LNCaP clone FGC (cell line): ENCODE results near the gene SCN2B.
A peak's percentile ranks its signal among the peaks of the same experiment; 100 is the strongest.
"Not testable (repeated sequence)": the region's sequence is repeated elsewhere in the genome, so short reads cannot be mapped to it uniquely, and the experiment has no call there.

Experiments used
- DNase-seq: peaks from one replicate; pipeline ENCODE4 v3.0.0-alpha.2; 2011; ENCODE audit warnings: low read depth
- H3K4me3 ChIP-seq: 2 replicates; pipeline ENCODE4 v1.5.1; 2011; ENCODE audit warnings: mild to moderate bottlenecking, low read depth, low read length, control low read depth
- TF ChIP-seq, protein P1 (sequence below): IDR thresholded peaks from 2 replicates; pipeline ENCODE4 v1.5.1; 2012; ENCODE audit warnings: mild to moderate bottlenecking; ENCODE audit not compliant: control insufficient read depth, insufficient read depth; ENCODE audit errors: extremely low read depth

SCN2B gene

GRCh38 chr11:118200901-118201680 lies 24.7 kb upstream of the SCN2B start:
- TF ChIP-seq, protein P1, sequence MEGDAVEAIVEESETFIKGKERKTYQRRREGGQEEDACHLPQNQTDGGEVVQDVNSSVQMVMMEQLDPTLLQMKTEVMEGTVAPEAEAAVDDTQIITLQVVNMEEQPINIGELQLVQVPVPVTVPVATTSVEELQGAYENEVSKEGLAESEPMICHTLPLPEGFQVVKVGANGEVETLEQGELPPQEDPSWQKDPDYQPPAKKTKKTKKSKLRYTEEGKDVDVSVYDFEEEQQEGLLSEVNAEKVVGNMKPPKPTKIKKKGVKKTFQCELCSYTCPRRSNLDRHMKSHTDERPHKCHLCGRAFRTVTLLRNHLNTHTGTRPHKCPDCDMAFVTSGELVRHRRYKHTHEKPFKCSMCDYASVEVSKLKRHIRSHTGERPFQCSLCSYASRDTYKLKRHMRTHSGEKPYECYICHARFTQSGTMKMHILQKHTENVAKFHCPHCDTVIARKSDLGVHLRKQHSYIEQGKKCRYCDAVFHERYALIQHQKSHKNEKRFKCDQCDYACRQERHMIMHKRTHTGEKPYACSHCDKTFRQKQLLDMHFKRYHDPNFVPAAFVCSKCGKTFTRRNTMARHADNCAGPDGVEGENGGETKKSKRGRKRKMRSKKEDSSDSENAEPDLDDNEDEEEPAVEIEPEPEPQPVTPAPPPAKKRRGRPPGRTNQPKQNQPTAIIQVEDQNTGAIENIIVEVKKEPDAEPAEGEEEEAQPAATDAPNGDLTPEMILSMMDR: no peak
- DNase-seq: no peak
- H3K4me3 ChIP-seq: no peak overlapping the region

DNA sequence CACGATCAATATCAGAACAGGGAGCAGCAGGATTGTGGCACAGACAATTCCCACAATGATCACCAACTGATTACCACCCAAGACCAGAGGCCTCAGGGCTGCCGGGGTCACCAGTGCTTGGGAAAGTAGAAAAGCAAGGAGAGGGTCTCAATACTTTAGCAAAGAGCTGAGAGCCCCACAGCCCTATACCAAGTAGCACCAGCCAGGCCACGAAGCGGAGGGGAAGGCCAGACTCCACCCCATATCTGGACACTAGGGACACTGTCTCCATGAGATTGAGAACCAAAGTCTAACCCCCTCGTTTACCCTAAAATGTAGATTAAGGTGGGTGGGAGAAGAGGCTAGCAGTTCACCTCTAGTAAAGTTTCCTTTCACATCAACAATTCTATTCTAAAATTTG lies 24.1 kb upstream of the SCN2B start:
- no peak for DNase-seq
- TF ChIP-seq, protein P1: no peak
- H3K4me3 ChIP-seq: no peak overlapping the region

- no peak for DNase-seq
Measured at GRCh38 chr11:118199135-118199534, 22.7 kb upstream of the SCN2B start.

GRCh38 chr11:118198370-118198769 lies 21.9 kb upstream of the SCN2B start:
- no peak overlapping the region for H3K4me3 ChIP-seq
- TF ChIP-seq, protein P1: peak; percentile 92

More at GRCh38 chr11:118199135-118199534, 22.7 kb upstream of the SCN2B start:
- TF ChIP-seq, protein P1: no peak
- no peak overlapping the region for H3K4me3 ChIP-seq

DNA sequence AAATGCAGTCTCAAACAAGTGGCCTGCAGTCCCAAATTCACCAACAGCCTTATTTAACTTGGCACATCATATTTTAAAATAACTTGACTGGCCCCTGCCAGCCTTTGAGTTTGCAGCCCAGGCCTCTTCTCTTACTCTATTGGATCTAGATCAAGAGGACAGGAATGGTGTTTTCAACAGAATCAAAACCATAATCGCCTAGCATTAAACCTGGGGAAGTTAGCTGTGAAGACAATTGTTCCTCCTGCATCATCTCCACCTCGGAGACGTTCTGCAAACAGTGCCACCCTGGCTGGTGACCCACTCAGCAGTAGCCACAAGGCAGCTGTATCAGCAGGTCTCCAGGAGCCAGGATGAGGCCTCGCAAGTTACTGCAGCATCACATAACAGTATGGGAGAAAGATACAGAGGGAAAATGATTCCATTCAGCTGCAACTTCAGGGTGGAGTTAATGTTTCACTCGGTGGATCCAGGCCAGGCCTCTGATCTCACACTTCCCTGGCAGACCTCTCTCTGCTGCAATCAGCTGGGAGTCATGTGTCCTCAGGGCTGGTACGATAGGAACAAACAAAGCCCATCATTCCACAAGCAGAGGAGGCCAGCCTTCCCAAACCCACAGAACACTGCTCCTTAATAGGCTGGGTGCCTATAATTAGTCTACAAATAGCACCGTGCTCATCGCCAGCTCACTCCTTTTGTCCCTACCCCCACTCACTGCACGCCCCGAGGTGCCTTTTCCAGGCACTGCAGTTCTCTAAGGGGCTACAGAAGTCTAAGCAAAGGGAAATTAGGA lies 18.6 kb upstream of the SCN2B start:
- TF ChIP-seq, protein P1: no peak
- peak; percentile 56 for DNase-seq
- H3K4me3 ChIP-seq: no peak overlapping the region

More at GRCh38 chr11:118198370-118198769, 21.9 kb upstream of the SCN2B start:
- DNase-seq: no peak

GRCh38 chr11:118193910-118194566 lies 17.6 kb upstream of the SCN2B start:
- no peak overlapping the region for H3K4me3 ChIP-seq
- DNase-seq: no peak
- TF ChIP-seq, protein P1: no peak

GRCh38 chr11:118192817-118193216 lies 16.4 kb upstream of the SCN2B start:
- not testable (repeated sequence) for H3K4me3 ChIP-seq, DNase-seq

DNA sequence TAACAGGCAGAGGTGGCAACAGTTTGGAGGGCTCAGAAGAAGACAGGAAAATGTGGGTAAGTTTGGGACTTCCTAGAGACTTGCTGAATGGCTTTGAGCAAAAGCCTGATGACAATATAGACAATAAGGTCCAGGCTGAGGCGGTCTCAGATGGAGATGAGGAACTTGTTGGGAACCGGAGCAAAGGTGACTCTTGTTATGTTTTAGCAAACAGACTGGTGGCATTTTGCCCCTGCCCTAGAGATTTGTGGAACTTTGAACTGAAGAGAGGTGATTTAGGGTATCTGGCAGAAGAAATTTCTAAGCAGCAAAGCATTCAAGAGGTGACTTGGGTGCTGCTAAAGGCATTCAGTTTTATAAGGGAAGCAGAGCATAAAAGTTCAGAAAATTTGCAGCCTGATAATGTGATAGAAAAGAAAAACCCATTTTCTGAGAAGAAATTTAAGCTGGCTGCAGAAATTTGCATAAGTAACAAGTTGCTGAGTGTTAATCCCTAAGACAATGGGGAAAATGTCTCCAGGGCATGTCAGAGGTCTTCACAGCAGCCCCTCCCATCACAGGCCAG lies 14.6 kb upstream of the SCN2B start:
- H3K4me3 ChIP-seq, DNase-seq: not testable (repeated sequence)
